ENCODE results near the gene DPP7. TPM values are rescaled to one million over a fixed set of nuclear protein-coding genes. Genes with fewer than 3 reads are reported as not detected.
A peak's percentile ranks its signal among the peaks of the same experiment; 100 is the strongest.

The DPP7 gene
- total and polyA plus RNA-seq, 9 of the 15 experiments (the other 6 are each of a cell fraction or from before 2014, with no cell fraction given), result 0.99 to 365 (median 132) TPM

DNA sequence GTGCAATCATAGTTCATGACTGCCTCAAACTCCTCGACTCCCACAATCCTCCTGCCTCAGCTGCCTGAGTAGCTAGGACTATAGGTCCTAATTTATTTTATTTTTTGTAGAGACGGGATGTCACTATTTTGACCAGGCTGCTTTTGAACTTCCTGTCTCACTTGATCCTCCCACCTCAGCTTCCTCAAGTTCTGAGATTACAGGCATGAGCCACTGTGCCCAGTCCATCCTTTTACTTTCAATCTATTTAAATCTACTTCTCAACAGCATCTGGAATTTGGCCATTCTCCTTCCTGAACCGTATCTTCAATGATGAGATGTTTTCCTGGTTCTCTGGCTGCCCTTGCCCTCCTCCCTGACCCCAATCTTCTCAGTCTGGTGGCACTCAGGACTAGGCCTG lies 12.3 kb upstream of the DPP7 start:
- TF ChIP-seq ZNF445 (CRISPR knock-in tag; IDR thresholded peaks at IDR 0.05; ENCODE audit: low read depth), result no peak
- no peak for TF ChIP-seq ZNF668 (CRISPR knock-in tag; IDR thresholded peaks at IDR 0.05)
- TF ChIP-seq HIVEP1 (CRISPR knock-in tag; IDR thresholded peaks at IDR 0.05), result no peak
- no peak for TF ChIP-seq SIX5 (IDR thresholded peaks at IDR 0.05; ENCODE audit: borderline replicate concordance in 1 of 2, insufficient read depth in 1 of 2, low read depth in 1 of 2, low read length in 2 of 2)
- TF ChIP-seq KAT7 (CRISPR knock-in tag; IDR thresholded peaks at IDR 0.05; ENCODE audit: borderline replicate concordance), result 0 out of 2 replicates have a peak, but pooled peaks have one; percentile 47
- TF ChIP-seq CREB1 (IDR thresholded peaks at IDR 0.05), result no peak
- TF ChIP-seq CREB1 (CRISPR knock-in tag; IDR thresholded peaks at IDR 0.05), result no peak
- no peak for TF ChIP-seq NUFIP1 (IDR thresholded peaks at IDR 0.05; ENCODE audit: partially characterized antibody)
- POLR2A ChIA-PET, result interaction anchor here (0.6 to 1.4 kb wide), 4 partner anchors 20 to 114 kb away, joined by 3 read pairs; partner anchors contain the start of gene TUBB4B
- CTCF ChIA-PET (ENCODE audit: low intra/inter-chr PET ratio), result no interaction called here
- H3K9ac ChIP-seq (ENCODE audit: insufficient read depth in 1 of 2, low read depth in 2 of 2, low read length in 2 of 2), result peak overlapping the region; percentile 84 to 89; a peak in 3 of 4 replicates
- H2AFZ ChIP-seq (ENCODE audit: low read depth, low read length), result no peak overlapping the region
- 34% methylated on average over 3 of the region's 3 CpGs for WGBS (ENCODE audit: insufficient coverage, low coverage, missing lambda C conversion rate)
- H3K79me2 ChIP-seq (ENCODE audit: control insufficient read depth, insufficient read depth, low read length), result peaks cover 35% of the 10 kb centered on the region
- no peaks in the 10 kb centered on the region for H4K20me1 ChIP-seq (replicated peaks; ENCODE audit: control insufficient read depth, insufficient read depth, low read length)
- intact Hi-C loops (cut with micrococcal nuclease), result no loop called here
- peaks cover 20 to 42% of the 10 kb centered on the region in 2 experiments for H3K4me1 ChIP-seq (replicated peaks in 1 of 2; ENCODE audit: control insufficient read depth in 2 of 2, insufficient read depth in 2 of 2, low read length in 2 of 2)
- in situ Hi-C loops (cut with MboI), result loop anchor here (5.0 kb wide), 1 partner anchor 101 kb away; the partner anchor contains the start of genes CYSRT1 and RNF224
- peak overlapping the region; percentile 78; the same call in 2 of the 3 replicates for H3K27ac ChIP-seq (ENCODE audit: extremely low read depth, low read depth, low read length)
- peak; percentile 69 for FAIRE-seq
- no peak for ATAC-seq
- no TSS peak for BruUV-seq (replicated peaks)
- H3K9me1 ChIP-seq (ENCODE audit: control insufficient read depth, insufficient read depth, low read length), result no peaks in the 10 kb centered on the region
- DNase-seq (ENCODE audit: extremely low read depth in 1 of 4, low spot score in 3 of 4), result no peak
- no peaks in the 10 kb centered on the region for H3K27me3 ChIP-seq (ENCODE audit: control insufficient read depth in 2 of 2, insufficient read depth in 2 of 2, low read length in 2 of 2)
- H3K4me2 ChIP-seq (ENCODE audit: insufficient read depth, low read length), result peak overlapping the region; percentile 100
- H3K9me3 ChIP-seq (replicated peaks; ENCODE audit: control insufficient read depth, insufficient read depth, low read depth, low read length), result no peaks in the 10 kb centered on the region
- peaks cover 2% of the 10 kb centered on the region; the same call in 1 of the 3 replicates for H3K36me3 ChIP-seq (ENCODE audit: control insufficient read depth, insufficient read depth, low read length)
- H3K4me3 ChIP-seq, result peak overlapping the region; percentile 91

Measured in K562 (cell line).